ENCODE results near the gene CAMTA1. TPM values are rescaled to one million over a fixed set of nuclear protein-coding genes. Genes with fewer than 3 reads are reported as not detected.

CAMTA1 gene
- polyA plus RNA-seq, 1 experiment = 23.1 TPM

GRCh38 chr1:6848816-6849215, 63.6 kb downstream of the CAMTA1 start:
- Histone ChIP-seq H3K27me3 (ENCODE audit: control insufficient read depth, insufficient read depth, low read length) (no peaks in the 10 kb centered on the region), H3K4me3 (ENCODE audit: low read depth, low read length) (no peak overlapping the region), H3K36me3 (ENCODE audit: control insufficient read depth, insufficient read depth, low read length) (peaks cover 5% of the 10 kb centered on the region; the same call in 1 of the 2 replicates)
- ChIA-PET POLR2A (interaction anchor here (0.7 kb wide), 1 partner anchor 1717 kb away, joined by 3 read pairs; no protein-coding TSS in a partner anchor), CTCF (no interaction called here)
- TF ChIP-seq CTCF (IDR thresholded peaks at IDR 0.05; ENCODE audit: insufficient read depth, low read depth, low read length) = no peak
- DNase-seq (ENCODE audit: low read depth) = no peak

- Histone ChIP-seq H3K36me3 (ENCODE audit: control insufficient read depth, insufficient read depth, low read length) (peaks cover 3% of the 10 kb centered on the region; the same call in 1 of the 2 replicates), H3K27me3 (ENCODE audit: control insufficient read depth, insufficient read depth, low read length) (no peaks in the 10 kb centered on the region), H3K4me3 (ENCODE audit: low read depth, low read length) (no peak overlapping the region)
- POLR2A ChIA-PET = no interaction called here
- CTCF ChIA-PET = interaction anchor here (1.1 kb wide), 1 partner anchor 21 kb away, joined by 3 read pairs; no protein-coding TSS in a partner anchor
- no peak for TF ChIP-seq CTCF (IDR thresholded peaks at IDR 0.05; ENCODE audit: insufficient read depth, low read depth, low read length)
- no peak for DNase-seq (ENCODE audit: low read depth)
These were observed 65.3 kb downstream of the CAMTA1 start for GRCh38 chr1:6850537-6850936.

GRCh38 chr1:6852136-6852890, 67.1 kb downstream of the CAMTA1 start:
- Histone ChIP-seq H3K4me3 (ENCODE audit: low read depth, low read length) (no peak overlapping the region), H3K27me3 (ENCODE audit: control insufficient read depth, insufficient read depth, low read length) (no peaks in the 10 kb centered on the region), H3K36me3 (ENCODE audit: control insufficient read depth, insufficient read depth, low read length) (peaks cover 3% of the 10 kb centered on the region)
- POLR2A ChIA-PET = no interaction called here
- no peak for DNase-seq (ENCODE audit: low read depth)
- no peak for TF ChIP-seq CTCF (IDR thresholded peaks at IDR 0.05; ENCODE audit: insufficient read depth, low read depth, low read length)
- CTCF ChIA-PET = no interaction called here

- Histone ChIP-seq H3K4me3 (ENCODE audit: low read depth, low read length) (no peak overlapping the region), H3K36me3 (ENCODE audit: control insufficient read depth, insufficient read depth, low read length) (peaks cover 1% of the 10 kb centered on the region), H3K27me3 (ENCODE audit: control insufficient read depth, insufficient read depth, low read length) (no peaks in the 10 kb centered on the region)
- CTCF ChIA-PET = no interaction called here
- no peak for TF ChIP-seq CTCF (IDR thresholded peaks at IDR 0.05; ENCODE audit: insufficient read depth, low read depth, low read length)
- DNase-seq (ENCODE audit: low read depth) = no peak
- POLR2A ChIA-PET = no interaction called here
These were observed 68.9 kb downstream of the CAMTA1 start for GRCh38 chr1:6854166-6854565.

GRCh38 chr1:6857831-6858230, 72.6 kb downstream of the CAMTA1 start:
- TF ChIP-seq CTCF (IDR thresholded peaks at IDR 0.05; ENCODE audit: insufficient read depth, low read depth, low read length) = no peak
- Histone ChIP-seq H3K4me3 (ENCODE audit: low read depth, low read length) (no peak overlapping the region), H3K27me3 (ENCODE audit: control insufficient read depth, insufficient read depth, low read length) (no peaks in the 10 kb centered on the region), H3K36me3 (ENCODE audit: control insufficient read depth, insufficient read depth, low read length) (peaks cover 1% of the 10 kb centered on the region)
- CTCF ChIA-PET = interaction anchor here (1.5 kb wide), 1 partner anchor 26 kb away, joined by 3 read pairs; no protein-coding TSS in a partner anchor
- no peak for DNase-seq (ENCODE audit: low read depth)
- POLR2A ChIA-PET = interaction anchor here (0.6 kb wide), 1 partner anchor 73 kb away, joined by 3 read pairs; no protein-coding TSS in a partner anchor
